ENCODE data around the gene TGFBR3.

Gene TGFBR3

DNA sequence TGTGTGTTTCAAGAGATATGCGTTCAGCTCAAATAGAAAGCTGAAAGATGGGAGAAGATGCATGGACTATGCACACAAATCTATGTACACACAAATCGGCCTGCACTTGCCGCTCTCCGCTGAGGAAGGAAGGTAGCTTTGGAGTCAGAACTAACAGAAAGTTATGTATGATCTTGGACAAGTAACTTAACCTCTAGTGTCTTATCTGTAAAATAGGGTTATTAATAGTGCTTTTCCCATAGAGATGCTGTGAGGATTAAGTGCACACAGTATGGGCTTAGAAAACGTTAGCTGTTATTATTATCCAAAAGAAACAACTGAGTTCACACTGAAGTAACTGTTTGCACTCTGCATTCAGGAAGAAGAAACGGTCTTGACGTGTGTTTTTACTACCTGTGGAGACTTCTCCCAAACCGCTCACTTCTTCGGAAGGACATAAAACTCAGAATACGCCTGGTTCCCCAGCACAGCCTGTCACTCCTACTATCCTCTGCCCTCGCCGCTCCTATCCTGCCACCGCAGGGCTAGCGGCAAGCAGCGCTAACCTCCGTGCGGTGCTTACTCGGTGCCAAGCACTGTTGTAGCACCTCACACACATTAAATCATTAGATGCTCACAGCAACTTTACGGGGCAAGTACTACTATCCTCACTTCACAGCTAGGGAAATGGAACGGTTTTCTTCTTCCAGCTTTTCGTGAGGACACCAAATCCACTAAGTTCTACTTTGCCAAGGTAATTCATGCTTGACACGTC is 1.3 kb downstream of the TGFBR3 start:
- Histone ChIP-seq H3K4me3 (ENCODE audit: low read depth in 1 of 2, low read length in 2 of 2) (no peak overlapping the region), H3K27me3 (ENCODE audit: insufficient read depth, low read length, poor library complexity) (peaks cover 31% of the 10 kb centered on the region), H3K36me3 (ENCODE audit: insufficient read depth, low read length) (no peaks in the 10 kb centered on the region), H2AFZ (ENCODE audit: low read depth, low read length) (no peak overlapping the region), H3K79me2 (ENCODE audit: insufficient read depth, low read length) (no peaks in the 10 kb centered on the region), H3K27ac (ENCODE audit: low read length) (no peak overlapping the region), H3K9ac (ENCODE audit: low read depth, low read length) (no peak overlapping the region), H4K20me1 (ENCODE audit: insufficient read depth, low read length) (no peaks in the 10 kb centered on the region; the same call in 1 of the 2 replicates), H3K4me1 (ENCODE audit: insufficient read depth, low read length) (peaks cover 14% of the 10 kb centered on the region), H3K9me3 (ENCODE audit: insufficient read depth, low read length, severe bottlenecking) (no peaks in the 10 kb centered on the region), H3K4me2 (ENCODE audit: insufficient read depth, low read length) (no peak overlapping the region)
- no peak for TF ChIP-seq EZH2 (IDR thresholded peaks at IDR 0.05; ENCODE audit: borderline replicate concordance, low read depth, low read length, severe bottlenecking)
- TF ChIP-seq, protein P1, sequence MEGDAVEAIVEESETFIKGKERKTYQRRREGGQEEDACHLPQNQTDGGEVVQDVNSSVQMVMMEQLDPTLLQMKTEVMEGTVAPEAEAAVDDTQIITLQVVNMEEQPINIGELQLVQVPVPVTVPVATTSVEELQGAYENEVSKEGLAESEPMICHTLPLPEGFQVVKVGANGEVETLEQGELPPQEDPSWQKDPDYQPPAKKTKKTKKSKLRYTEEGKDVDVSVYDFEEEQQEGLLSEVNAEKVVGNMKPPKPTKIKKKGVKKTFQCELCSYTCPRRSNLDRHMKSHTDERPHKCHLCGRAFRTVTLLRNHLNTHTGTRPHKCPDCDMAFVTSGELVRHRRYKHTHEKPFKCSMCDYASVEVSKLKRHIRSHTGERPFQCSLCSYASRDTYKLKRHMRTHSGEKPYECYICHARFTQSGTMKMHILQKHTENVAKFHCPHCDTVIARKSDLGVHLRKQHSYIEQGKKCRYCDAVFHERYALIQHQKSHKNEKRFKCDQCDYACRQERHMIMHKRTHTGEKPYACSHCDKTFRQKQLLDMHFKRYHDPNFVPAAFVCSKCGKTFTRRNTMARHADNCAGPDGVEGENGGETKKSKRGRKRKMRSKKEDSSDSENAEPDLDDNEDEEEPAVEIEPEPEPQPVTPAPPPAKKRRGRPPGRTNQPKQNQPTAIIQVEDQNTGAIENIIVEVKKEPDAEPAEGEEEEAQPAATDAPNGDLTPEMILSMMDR (IDR thresholded peaks at IDR 0.05; ENCODE audit: borderline replicate concordance, extremely low read depth, low read length, poor library complexity, severe bottlenecking) = no peak
- ATAC-seq (ENCODE audit: insufficient read depth, low read depth) (no peak), DNase-seq (no peak)

DNA sequence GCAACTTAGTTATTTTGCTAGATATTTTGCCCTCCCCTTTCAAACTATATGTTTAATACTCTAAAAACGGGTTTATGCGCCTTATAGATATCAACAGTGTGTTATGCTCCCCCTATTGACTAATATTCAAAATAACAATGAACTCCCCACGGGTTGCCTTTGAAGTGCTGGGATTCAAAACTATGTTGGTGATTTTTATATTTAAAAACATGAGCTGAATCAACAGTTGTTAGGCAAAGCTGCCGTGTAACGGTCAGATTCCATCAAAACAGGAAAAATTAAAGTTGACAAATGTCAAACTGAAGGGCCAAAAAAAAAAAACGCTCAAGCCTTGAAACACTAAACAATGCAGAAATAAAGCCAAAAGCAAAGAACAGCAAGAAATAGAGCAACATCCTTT is 2.5 kb downstream of the TGFBR3 start:
- Histone ChIP-seq H3K79me2 (ENCODE audit: insufficient read depth, low read length) (no peaks in the 10 kb centered on the region), H3K4me2 (ENCODE audit: insufficient read depth, low read length) (no peak overlapping the region)
- DNase-seq = no peak

DNA sequence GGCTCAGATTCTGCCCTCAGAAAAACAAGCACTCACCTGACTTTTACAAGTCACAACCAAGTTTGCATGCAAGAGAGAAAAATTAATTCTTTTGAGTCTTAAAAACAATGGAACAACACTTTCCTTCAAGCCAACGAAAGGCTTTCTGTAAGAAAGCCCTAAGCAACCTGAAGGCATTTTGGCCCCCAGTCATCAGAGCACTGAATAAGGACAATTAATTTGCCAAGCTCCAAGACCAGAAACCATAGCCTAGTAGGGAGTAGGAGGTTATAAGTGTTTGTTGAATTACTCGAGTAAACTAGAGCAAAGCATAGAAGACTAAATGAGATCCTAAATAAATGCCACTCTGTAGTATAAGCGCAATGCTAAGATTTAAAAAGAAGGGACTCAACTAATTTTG is 4.7 kb downstream of the TGFBR3 start:
- ATAC-seq (ENCODE audit: insufficient read depth, low read depth) (no peak), DNase-seq (no peak)
- no peaks in the 10 kb centered on the region for H3K79me2 ChIP-seq (ENCODE audit: insufficient read depth, low read length)
- no peak overlapping the region for H3K4me2 ChIP-seq (ENCODE audit: insufficient read depth, low read length)
- peaks cover 26% of the 10 kb centered on the region for H3K27me3 ChIP-seq (ENCODE audit: insufficient read depth, low read length, poor library complexity)
- peaks cover 10% of the 10 kb centered on the region for H3K4me1 ChIP-seq (ENCODE audit: insufficient read depth, low read length)
- H3K4me3 ChIP-seq (ENCODE audit: low read depth in 1 of 2, low read length in 2 of 2) = no peak overlapping the region
- H3K27ac ChIP-seq (ENCODE audit: low read length) = no peak overlapping the region
- H3K9ac ChIP-seq (ENCODE audit: low read depth, low read length) = no peak overlapping the region
- TF ChIP-seq EZH2 (IDR thresholded peaks at IDR 0.05; ENCODE audit: borderline replicate concordance, low read depth, low read length, severe bottlenecking) = no peak
- TF ChIP-seq, protein P1 (IDR thresholded peaks at IDR 0.05; ENCODE audit: borderline replicate concordance, extremely low read depth, low read length, poor library complexity, severe bottlenecking) = no peak
- H2AFZ ChIP-seq (ENCODE audit: low read depth, low read length) = no peak overlapping the region
- no peaks in the 10 kb centered on the region for H3K36me3 ChIP-seq (ENCODE audit: insufficient read depth, low read length)
- H4K20me1 ChIP-seq (ENCODE audit: insufficient read depth, low read length) = no peaks in the 10 kb centered on the region
- H3K9me3 ChIP-seq (ENCODE audit: insufficient read depth, low read length, severe bottlenecking) = no peaks in the 10 kb centered on the region

More for the DNA sequence above, 2.5 kb downstream of the TGFBR3 start:
- Histone ChIP-seq H3K4me3 (ENCODE audit: low read depth in 1 of 2, low read length in 2 of 2) (no peak overlapping the region), H4K20me1 (ENCODE audit: insufficient read depth, low read length) (no peaks in the 10 kb centered on the region), H3K9ac (ENCODE audit: low read depth, low read length) (no peak overlapping the region), H3K27ac (ENCODE audit: low read length) (no peak overlapping the region), H2AFZ (ENCODE audit: low read depth, low read length) (no peak overlapping the region), H3K27me3 (ENCODE audit: insufficient read depth, low read length, poor library complexity) (peaks cover 31% of the 10 kb centered on the region), H3K9me3 (ENCODE audit: insufficient read depth, low read length, severe bottlenecking) (no peaks in the 10 kb centered on the region), H3K36me3 (ENCODE audit: insufficient read depth, low read length) (no peaks in the 10 kb centered on the region), H3K4me1 (ENCODE audit: insufficient read depth, low read length) (peaks cover 14% of the 10 kb centered on the region)
- no peak for ATAC-seq (ENCODE audit: insufficient read depth, low read depth)
- TF ChIP-seq EZH2 (IDR thresholded peaks at IDR 0.05; ENCODE audit: borderline replicate concordance, low read depth, low read length, severe bottlenecking) = no peak
- TF ChIP-seq, protein P1 (IDR thresholded peaks at IDR 0.05; ENCODE audit: borderline replicate concordance, extremely low read depth, low read length, poor library complexity, severe bottlenecking) = peak; percentile 57

Data from DND-41 (cell line).